Fibroblast of skin of right quadriceps (primary cell): ENCODE results near the gene STEAP4.
A peak's percentile ranks its signal among the peaks of the same experiment; 100 is the strongest.
"Not testable (repeated sequence)": the region's sequence is repeated elsewhere in the genome, so short reads cannot be mapped to it uniquely, and the experiment has no call there.

Experiments
- DNase-seq: peaks from one replicate; pipeline ENCODE4 v3.0.0-alpha.2; 2013

The STEAP4 gene

DNA sequence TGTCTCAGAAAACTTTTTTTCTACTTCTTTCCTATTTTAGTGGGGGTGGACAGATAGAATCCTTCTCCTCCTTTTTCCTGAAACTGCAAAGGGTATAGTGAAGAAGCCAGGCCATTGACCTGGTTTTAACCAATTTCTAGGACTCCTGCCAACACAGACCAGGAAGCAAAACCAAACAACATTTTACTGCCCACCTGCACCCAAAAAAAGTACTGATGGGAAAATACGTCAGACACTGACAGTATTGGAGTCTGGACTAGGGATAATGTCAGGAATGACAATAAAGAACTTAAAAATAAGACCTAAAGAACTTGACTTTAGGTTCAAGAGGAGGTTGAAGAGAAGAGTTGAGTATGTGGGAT lies 5.0 kb upstream of the STEAP4 start:
- no peak for DNase-seq

DNA sequence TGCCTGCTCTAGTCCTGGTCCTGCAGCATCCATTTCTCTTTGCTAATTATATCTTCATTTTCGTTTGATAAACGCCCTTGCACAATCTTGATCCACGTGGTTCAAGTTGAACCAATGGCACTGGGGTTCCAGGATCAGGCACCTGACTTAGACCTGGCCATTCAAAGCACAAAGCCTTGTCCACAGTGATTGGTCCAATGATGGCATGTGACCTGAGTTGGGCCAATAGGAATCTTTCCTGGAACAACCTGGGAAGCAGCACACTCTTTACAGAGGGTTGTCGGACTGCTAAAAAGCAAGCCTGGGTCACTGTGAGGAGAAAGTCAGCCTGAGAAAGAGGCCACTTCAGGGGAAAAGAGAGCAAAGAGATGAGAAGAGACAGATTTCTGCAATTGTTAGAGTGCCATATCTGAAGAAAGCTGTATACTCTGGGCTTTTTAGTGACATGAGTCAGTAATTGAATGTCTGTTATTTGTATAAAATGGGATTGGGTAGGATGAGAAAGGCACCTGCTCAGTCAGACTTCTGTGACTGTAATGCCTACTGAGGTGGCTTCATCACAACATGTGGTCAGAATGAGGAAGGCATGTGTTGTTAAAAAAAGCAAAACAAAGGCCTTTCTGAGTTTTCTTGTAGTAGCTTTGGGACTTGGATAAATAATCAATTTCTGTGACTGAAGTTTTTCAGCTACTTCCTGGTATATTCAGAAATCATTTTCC lies 4.4 kb upstream of the STEAP4 start:
- no peak for DNase-seq

DNA sequence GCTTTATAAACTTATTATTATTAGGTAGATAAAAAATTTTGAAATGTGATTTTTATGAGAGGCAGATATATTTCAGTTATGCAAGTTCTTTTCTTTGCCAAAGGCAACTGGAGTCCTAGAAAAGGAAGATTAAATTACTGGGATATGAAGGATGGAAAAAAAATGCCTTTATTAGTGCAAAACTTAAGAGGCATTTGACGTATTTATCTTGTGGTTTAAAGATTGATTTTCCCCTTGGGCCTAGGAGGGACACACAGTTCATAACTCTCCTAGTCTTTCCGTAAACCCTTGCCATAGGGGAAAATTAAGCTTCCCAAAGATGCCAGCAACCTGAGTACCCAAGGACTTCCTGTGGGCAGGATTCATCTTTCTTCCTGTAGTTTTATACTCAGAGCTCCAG lies 3.1 kb upstream of the STEAP4 start:
- DNase-seq: no peak

- no peak for DNase-seq
Observed at GRCh38 chr7:88307823-88308222, 1.1 kb upstream of the STEAP4 start.

DNA sequence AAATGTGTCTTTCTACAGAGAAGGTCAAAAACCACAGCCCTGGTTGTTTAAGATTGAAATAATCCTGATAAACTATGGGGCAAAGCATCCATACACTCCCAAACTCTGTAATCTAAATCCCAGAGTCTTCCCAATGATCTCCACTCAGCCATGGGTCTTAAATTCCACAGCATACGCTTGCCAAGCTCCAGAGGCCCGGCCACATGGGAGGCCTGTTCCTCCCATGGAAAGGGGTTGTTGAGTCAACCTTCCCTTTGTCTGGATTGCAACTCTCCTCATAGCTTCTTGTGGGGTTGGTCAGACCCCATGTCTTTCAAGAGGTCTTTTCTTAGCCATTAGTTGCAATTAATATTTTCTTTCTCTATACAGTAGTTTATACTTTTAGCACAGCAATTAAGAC lies 718 bp upstream of the STEAP4 start:
- DNase-seq: no peak

DNA sequence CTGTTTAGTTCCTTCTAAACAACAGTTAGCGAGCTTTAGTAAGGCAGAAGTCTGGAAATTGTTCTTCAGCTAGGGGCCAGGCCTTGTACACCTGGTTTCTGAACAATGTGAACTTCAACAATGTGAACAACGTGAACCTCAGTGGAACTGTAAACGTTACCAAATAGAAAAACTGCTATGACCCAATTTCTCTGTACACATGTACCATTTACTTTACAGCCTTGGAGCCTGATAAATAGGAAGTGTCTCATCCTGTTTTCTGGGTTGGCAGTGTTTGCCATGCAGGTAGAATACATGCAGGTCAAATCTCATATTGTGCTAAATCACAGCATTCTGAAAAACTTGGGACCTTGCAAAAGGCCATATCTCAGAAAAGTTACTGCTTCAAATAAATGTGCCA lies 1.6 kb downstream of the STEAP4 start:
- DNase-seq: no peak

DNA sequence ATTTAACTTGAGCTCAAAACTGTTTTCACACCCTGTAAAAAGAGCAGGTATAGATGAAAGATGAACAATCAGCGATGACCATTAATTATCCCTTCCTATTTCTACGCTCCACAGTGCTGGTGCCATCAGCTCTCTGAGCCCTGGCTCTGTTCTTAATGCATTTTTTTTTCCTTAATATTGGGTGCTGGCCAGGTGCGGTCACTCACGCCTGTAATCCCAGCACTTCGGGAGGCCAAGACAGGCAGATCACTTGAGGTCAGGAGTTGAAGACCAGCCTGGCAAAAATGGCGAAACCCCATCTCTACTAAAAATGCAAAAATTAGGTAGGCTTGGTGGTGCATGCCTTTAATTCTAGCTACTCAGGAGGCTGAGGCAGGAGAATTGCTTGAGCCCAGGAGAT lies 4.2 kb downstream of the STEAP4 start:
- DNase-seq: no peak

- no peak for DNase-seq
Observed at GRCh38 chr7:88301924-88302323, 4.8 kb downstream of the STEAP4 start.

GRCh38 chr7:88300401-88300945 lies 6.2 kb downstream of the STEAP4 start:
- peak; percentile 5 for DNase-seq

DNA sequence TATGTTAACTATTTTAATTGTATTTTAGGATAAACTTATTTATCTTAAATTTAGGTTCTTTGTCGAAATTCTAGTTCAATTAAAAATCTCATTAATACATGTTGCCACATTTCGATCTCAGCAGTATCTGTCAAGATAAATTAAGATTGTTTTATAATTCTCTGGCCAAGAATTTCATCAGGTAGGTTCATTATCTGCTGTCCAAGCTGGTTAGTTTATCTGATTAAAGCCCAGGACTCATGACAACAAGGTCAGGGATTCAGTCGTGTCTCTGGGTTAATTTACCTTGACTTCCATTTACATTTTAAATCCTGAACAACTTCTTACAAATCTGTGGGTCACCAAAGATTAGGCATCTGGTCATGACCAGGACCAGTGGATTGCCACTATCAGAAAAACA lies 7.6 kb downstream of the STEAP4 start:
- no peak for DNase-seq

DNA sequence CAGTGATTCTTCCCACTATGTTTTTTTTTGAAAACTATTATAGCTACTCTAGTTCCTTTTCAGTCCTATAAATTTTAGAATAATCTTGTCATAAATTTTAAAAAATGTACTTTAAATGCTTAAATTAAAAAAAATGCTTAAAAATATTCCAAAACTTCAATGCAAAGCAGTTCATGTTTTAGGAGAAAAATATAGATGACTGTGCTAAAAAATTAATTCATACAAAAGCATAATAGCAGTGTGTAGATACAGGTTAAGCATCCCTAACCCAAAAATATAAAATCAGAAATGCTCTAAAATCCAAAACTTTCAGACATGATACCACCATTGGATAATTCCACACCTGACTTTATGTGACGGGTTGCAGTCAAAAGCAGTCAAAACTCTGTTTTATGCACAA lies 12.8 kb downstream of the STEAP4 start:
- DNase-seq: no peak

DNA sequence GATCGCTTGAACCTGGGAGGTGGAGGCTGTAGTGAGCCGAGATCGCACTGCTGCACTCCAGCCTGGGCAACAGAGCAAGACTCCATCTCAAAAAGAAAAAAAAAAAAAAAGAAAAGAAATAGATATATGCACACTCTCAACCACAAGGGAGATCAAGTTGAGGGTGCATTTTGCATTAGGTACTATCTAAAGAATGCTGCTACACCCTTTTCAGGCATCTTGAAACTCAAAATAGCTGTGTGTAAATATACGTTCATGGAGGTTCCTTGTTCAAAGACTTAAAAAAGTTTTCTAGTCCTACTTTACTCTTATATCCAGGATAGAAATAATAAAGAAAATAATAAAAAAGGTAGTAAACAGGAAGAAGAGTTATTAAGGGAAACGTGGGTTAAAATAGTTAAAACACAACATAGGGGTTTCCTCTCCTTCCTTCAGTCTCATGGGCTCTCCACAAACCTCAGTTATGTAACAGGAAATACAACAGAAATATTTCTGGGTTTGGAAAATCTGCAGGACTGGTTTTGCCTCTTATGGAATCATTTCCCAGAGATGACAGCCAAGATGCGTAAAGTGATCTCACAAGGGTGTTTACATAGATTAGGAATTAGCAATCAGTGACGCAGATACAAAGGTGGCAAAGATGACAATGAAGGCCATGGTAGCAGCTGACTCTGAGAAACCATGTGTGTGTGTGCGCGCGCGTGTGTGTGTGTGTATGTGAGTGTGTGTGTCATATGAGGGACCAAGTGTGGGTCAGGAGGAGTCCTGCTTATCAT lies 15.1 kb downstream of the STEAP4 start:
- peak; percentile 36 for DNase-seq

- DNase-seq: no peak
Observed at GRCh38 chr7:88290491-88290890, 16.2 kb downstream of the STEAP4 start.

- no peak for DNase-seq
Observed at GRCh38 chr7:88289564-88290025, 17.1 kb downstream of the STEAP4 start.

GRCh38 chr7:88281749-88282148 lies 24.9 kb downstream of the STEAP4 start:
- no peak for DNase-seq

DNA sequence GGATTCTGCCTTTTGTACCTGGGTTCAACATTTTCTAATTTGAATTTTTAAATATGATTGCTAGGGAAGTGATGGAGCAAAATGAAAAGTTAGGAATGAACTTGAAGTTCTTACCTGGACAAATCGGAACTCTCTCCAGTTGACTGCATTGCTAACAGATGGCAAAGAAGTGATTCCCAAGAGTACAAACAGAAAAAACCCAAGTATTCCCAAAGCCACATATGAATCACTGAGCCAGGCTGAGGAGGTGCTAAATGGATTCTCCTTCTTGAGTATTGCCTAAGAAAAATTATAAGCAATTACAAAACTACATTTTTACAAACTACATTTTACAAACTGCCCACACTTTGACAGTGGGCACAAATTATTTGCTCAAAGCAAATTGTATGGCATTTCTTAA lies 25.9 kb downstream of the STEAP4 start:
- DNase-seq: no peak

DNA sequence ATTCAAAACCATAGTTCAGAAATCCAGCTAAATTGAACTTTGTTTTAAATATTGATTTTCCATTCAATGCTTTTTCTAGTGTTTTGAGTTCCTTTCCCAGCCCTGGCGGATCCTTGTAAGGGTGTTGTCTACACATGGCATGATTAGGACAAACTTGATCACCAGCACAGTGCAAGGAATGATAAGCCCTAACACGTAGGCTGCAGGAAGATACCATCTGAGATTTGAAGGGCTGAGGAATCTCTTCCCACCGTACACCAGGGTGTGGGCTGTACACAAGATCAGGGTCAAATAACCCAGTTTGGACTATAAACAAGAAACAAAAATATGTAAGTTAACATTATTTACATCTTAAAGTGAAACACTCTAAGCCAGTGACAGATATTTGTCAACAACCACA lies 27.4 kb downstream of the STEAP4 start:
- no peak for DNase-seq

GRCh38 chr7:88278881-88279280 lies 27.8 kb downstream of the STEAP4 start:
- no peak for DNase-seq

GRCh38 chr7:88276605-88277153 lies 30.0 kb downstream of the STEAP4 start:
- no peak for DNase-seq

GRCh38 chr7:88274856-88275255 lies 31.8 kb downstream of the STEAP4 start:
- not testable (repeated sequence) for DNase-seq

- DNase-seq: no peak
Observed at GRCh38 chr7:88269586-88269985, 37.1 kb downstream of the STEAP4 start.

GRCh38 chr7:88268858-88269257 lies 37.8 kb downstream of the STEAP4 start:
- no peak for DNase-seq

GRCh38 chr7:88268051-88268450 lies 38.6 kb downstream of the STEAP4 start:
- DNase-seq: no peak

- DNase-seq: no peak
Observed at GRCh38 chr7:88267421-88267820, 39.3 kb downstream of the STEAP4 start.
